ENCODE data around the gene MDGA2. TPM values are rescaled to one million over a fixed set of nuclear protein-coding genes. Genes with fewer than 3 reads are reported as not detected.

The MDGA2 gene
- total RNA-seq: 0.18 TPM in 1 of 2 replicates, not detected in the other

DNA sequence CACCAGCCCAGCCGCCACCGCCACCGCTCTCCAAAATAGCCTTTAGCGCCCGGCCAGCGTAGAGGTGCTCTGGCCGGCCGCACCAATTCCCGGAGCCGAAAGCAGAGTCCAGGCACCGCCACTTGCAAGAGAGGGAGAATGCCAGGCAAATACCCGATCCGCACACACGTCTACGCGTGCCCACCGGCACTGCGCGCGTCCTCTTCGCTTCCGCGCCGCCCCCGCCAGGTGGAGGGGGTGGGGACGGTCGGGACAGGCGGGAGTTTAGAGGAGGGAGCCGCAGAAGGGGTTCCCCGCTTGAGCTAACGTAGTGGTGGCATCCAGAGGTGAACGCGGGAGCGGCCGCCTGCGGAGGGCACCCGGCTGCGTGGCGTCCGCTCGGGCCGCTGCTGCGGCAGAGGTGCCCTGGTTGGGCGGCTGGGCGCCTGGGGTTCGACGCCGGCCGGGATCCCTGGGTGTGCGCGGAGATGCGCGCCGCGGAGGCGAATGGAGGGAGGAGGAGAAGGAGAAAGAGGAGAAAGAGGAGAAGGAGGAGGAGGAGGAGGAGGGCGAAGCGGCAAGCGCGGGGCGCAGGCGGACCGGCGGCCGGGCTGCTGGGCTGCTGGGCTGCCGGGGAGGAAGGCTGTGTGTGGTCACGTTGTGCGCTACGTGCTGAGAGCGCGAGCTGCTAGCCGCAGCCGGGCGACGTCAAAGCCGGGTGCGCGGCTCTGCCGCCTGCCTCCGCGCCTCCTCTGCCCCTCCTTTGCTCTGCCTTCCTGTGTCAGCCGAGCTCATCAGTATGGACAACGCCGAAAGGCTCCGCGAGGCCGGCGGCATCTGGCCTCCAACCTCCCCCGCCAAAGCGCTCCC, at the start of gene MDGA2:
Gene MDGA2 (minus strand): TSS at position 140 of the 849 bp plus-strand sequence.
- no peak for DNase-seq (ENCODE audit: low read depth, low spot score)

DNA sequence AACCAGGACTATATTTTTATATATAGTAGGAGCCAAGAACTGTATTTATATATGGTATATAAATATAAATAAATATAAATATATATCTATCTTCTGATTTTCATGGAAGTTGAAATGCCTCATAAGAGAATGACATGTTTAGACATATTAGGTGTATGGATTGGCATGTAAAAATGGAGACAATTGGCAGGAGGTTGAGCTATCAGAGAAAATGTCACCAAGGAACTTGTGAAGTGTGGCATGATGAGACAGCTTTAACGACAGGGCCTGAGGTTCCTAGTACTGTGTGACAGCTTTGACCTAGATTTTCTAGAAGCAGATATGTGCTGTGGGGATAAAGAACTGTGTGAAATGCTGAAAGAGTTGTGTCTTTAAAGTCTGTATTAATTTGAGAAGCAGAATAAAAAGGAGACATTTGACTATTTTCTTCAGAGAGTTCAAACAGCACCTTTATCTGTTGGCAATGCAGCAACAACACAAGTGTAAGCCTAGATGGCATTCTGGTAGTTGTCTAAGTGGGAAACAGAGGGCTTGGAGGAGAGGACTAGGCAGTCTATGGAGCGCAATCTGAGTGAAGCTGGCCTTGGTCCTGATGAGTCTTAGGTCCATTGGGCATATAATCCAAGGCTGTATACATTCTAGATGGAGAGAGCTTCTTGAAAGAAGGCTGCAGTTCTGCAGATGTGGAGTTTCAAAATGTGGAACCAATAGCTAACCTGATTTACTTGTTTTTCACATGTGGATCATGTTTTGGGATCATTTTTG, 47.7 kb upstream of the MDGA2 start:
- no peak for DNase-seq (ENCODE audit: low read depth, low spot score)

DNA sequence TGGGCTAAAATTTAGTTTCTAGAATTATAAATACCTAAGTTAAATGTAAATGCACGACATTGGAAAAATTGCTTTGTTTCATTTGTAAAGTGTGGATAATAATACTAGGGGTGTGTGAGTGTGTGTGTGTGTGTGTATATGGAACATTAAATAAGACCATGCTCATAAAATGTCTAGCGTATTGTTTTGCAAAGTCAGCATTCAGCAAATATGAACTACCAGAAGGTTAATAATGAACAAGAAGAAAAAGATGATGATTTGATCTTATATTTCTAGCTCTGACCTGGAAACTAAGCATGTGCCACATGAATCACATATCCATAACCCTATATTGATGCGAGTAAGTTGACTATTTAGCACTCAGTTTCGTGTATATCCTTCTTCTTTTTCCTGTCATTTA, 44.9 kb upstream of the MDGA2 start:
- DNase-seq (ENCODE audit: low read depth, low spot score): no peak

DNA sequence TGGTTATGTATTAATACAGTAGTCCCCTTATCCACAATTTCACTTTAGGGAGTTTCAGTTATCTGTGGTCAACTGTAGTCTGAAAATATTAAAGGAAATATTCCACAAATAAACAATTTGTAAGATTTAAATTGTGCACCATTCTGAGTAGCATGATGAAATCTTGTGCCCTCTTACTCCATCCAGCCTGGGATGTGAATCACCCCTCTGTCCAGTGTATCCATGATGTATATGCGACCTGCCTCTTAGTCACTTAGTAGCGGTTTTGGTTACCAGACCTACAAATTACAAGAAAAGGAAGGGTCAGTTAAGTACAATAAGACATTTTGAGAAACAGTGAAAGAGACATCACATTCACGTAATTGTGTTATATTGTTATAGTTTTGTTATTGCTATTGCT, 39.9 kb upstream of the MDGA2 start:
- no peak for DNase-seq (ENCODE audit: low read depth, low spot score)

DNA sequence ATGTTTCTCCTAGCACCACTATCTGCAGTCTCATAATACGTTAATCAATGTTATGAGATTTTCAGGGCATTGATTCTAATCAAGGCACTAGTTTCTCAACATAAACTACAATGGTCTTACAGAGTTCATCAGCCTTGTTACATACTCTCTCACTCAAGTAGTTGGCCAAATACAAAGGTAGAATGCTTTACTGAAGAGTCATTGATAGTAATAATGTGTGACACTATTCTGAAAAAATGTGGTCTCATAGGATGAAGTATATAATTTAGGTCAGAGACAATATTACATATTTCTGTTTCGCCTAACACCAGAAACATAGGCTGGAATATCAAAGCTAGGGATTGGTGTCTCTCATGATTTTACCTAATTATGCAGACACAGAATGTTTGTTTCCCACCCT, 35.2 kb upstream of the MDGA2 start:
- no peak for DNase-seq (ENCODE audit: low read depth, low spot score)

DNA sequence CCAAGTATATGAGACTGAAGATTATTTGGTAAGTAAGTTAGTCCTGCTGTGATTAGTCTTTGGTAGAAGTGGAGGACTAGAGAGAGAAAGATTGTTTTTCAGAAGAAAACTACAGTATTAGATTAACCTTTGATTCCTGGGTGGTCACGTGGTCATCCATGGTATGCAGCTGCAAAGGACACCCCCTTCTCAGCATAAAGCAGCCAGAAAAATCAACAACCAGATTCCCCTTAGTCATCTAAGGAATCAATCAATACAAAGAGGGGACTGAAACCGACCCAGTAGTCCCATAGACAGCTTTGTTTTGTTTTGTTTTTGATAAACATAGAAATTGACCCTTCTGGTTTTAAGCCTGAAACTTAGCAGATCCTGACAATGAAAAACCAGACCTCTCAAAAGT, 30.3 kb upstream of the MDGA2 start:
- no peak for DNase-seq (ENCODE audit: low read depth, low spot score)

DNA sequence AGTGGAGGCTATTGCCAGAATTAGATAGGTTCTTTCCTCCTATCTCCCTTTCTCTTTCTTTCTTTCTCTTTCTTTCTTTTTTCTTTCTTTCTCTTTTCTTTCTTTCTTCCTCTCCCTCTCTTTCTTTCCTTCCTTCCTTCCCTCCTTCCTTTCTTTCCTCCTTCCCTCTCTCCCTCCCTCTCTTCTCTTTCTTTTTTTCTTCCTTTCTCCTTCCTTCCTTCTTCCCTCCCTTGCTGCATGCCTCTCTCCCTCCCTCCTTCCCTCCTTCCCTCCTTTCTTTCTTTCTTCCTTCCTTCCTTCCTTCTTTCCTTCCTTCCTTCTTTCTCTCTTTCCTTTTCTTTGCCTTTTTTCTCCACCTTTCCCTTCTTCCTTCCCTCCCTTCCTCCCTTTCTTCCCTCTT, 16.4 kb upstream of the MDGA2 start:
- DNase-seq (ENCODE audit: low read depth, low spot score): no peak

DNA sequence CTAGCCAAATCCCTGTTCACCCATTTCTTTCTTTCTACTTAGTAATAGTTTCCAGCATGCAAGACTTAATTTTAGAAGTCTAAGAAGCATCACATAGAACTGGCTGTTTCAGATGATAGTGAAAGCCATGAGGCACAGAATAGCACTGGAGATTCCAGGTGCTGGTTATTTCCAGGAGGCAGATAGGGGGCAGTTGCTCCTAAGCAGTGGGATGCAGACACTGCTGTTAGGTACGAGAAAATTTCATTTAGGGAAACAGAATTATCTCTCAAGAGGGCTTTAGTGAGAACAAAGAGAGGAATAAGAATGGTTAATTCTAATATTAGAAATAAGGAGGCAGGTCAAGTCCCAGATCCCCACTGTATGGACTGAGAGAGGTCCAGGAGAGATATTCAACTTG, 3.6 kb upstream of the MDGA2 start:
- no peak for DNase-seq (ENCODE audit: low read depth, low spot score)

DNA sequence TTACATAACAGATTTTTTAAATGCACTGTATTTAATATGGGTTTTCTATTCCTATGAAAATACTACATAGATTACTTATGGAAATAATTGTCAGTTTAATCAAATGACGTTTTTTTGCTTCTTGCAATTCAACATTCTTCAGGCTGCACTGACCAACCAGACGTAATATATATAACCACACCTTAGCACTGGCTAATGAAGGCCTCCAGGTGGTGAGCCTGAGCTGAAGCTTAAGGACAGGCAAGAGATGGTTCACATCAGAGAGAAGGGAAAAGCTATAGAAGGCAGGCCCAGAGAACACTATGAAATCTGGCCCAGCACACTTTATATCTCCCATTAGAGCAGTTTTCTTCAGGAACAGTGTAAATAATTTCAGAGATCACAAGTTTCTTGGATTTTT, 2.8 kb upstream of the MDGA2 start:
- DNase-seq (ENCODE audit: low read depth, low spot score): no peak

DNA sequence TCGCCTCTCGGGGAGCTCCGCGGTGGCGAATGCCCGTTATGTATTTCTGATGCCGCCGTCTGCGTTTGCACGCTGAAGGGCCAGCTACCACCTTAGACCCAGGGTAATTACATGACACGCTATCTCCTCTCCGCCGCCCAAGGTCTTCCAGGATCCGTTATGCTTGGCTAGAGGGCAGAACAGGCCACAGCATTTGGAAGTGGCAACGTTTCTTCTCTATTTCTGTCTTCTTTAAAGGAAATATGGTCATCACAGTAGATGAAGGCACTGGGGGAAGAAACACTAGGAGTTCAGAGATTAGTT, 861 bp upstream of the MDGA2 start:
- DNase-seq (ENCODE audit: low read depth, low spot score): no peak

DNA sequence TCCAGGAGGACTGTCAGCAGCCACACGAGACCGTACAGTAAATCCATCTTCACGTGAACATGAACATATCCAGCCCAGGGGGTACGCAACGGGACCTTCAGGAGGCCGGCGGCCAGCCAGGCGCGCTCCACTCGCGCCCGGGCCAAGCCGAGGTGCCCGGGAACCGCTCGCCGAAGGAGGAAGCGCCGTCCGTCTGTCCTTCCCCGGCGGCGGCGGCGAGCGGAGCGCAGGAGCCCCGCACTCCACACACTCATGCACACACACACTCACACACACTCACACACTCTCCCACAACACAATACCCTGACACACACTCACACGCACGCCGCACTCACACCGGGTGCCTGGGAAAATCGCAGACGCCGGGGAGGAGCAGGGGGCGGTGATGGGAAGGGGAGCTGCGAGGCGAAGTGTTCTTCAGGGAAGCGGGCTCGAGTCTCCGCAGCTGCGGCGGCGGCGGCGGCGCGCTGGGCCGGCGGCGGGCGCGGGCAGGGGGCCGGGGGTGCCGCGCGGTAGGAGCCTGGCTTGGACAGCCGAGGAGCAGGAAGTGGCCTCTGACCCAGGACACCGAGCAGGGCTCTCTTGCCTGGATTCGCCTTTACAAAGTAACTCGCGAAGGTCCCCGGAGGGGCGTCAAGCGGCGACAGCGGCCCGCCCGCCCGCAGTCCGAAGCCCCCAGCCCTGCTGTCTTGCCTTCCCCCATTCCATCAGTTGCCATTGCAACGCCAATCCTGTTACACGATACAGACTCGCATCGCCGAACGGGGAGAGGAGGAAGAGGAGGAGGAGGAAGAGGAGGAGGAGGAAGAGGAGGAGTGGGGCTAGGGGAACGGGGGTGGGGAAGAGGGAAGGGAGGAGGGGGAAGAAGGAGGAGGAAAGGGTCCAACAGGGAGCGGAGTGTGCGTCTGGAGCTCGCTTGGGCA, 601 bp downstream of the MDGA2 start:
- DNase-seq (ENCODE audit: low read depth, low spot score): no peak

DNA sequence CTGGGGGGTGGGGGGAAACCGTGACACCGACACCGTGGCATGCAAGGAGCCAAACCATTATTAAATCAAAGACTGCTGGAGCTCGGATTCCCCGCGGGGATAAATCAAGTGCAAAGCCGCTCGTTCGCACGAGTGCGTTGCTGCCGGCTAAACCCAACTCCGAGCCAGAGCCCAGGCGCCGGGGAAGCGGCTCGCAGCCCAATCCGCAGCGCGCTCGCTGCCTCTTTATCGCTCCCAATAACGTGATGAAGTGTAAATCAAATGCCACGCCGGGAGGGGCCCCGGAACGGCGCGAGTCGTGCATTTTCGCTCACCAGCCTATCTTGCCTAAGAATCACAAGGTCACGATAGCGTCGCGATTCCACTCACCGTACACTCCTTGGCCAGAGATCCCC, 1.3 kb downstream of the MDGA2 start:
- no peak for DNase-seq (ENCODE audit: low read depth, low spot score)

DNA sequence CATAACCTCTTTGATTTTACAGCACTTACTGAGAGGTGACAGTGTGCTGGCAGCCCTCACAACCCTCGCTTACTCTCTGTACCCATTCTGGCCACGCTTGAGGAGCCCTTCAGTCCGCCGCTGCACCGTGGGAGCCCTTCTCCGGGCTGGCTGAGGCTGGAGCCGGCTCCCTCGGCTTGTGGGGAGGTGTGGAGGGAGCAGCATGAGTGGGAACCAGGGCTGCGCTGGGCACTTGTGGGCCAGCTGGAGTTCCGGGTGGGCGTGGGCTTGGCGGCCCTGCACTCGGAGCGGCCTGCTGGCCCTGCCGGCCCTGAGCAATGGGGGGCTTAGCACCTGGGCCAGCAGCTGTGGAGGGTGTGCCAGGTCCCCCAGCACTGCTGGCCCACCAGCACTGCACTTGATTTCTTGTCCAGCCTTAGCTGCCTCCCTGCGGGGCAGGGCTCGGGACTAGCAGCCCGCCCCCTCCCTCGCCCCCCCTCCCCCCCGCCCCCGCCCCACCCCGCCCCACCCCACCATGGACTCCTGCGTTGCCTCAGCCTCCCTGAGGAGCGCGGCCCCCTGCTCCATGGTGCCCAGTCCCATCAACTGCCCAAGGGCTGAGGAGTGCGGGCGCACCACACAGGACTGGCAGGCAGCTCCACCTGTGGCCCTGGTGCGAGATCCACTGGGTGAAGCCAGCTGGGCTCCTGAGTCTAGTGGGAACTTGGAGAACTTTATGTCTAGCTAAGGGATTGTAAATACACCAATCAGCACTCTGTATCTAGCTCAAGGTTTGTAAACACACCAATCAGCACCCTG, 9.9 kb downstream of the MDGA2 start:
- DNase-seq (ENCODE audit: low read depth, low spot score): no peak

DNA sequence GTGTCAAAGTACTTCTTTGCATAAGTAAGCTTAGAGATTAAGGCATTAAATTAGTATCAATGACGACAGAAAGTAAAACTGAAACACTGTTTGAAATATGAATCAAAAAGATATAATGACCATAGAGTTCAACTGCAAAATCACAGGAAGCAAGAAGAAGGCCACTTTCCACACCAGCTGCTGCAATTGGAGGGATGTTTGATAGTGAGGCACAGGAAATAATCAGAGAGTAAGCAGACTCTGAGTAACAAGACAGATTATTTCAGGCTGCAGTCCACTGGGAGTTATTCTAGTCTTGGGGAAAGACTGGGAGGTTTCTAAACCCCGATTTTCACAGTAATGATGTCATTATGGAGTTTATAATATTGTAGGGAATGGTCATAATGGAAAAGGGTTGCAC, 12.9 kb downstream of the MDGA2 start:
- DNase-seq (ENCODE audit: low read depth, low spot score): no peak

DNA sequence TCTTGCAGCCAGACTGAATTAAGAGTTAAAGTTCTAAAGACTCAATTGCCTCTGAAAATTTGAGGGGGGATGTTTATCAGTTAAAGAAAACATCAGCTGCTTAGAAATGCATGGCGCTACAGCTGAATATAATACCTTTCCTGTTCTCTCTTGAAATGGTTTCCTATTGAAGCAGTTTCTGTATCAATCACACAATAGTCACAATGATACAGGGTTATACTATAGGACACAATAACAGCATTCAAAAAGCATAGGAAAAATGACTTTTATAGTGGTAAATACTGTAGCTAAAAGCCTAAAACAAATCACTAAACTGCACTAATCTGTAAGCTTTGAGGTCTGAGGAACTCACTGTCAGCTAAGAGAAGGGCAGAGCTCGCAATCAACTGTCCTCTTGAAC, 15.2 kb downstream of the MDGA2 start:
- no peak for DNase-seq (ENCODE audit: low read depth, low spot score)

DNA sequence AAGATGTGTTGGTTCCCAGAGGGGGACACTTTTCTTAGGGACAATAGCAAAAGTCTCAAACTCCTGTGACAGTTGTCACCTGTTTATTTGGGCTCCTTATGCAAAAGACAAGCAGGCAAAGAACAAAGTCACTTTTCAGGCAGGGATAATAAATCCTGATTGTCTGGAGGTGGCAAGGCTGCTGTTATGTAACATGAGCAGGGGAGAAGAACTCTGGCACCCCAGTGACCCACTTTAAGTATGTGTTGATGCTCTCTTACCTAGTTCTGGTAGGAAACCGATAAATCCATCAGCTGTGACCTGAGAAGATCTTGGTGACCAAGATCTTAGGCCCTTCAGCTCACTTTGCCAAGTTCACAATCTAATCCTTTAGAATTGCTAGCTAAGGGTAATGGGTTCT, 17.4 kb downstream of the MDGA2 start:
- no peak for DNase-seq (ENCODE audit: low read depth, low spot score)

DNA sequence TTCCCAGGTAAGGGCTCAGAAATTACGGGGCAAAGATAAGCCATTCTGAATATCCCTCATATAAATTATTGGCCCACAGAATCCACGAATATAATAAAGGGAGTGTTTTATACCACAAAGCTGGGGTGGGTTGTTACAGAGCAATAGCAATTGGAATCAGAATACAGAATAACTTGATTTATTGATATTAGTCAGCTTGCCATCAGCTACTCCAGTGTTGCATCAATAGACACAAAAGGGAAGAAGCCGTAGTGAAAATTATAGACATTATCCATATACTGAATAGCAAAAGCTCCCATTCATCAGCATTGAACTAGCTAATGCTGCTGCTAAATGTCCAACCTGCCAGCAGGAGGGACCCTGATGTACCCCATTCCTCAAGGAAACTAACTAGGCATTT, 18.3 kb downstream of the MDGA2 start:
- no peak for DNase-seq (ENCODE audit: low read depth, low spot score)

DNA sequence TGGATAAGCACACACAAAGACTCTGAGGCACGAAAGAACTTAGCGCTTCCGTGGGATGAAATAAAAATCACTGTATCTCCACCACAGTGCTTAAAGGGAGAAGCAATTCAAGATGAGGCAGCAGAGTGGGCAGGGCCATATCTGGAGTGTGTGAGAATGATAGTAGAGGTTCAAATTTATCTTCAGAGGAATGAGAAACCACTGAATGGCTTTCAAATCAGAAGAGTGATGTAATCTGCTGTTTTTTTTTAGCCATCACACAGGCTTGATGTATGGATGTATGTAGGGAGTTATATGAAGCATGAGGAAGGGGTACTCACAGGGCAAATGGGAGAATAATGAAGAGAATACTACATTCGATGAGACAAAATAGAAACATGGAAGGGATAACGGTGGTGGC, 24.1 kb downstream of the MDGA2 start:
- no peak for DNase-seq (ENCODE audit: low read depth, low spot score)

DNA sequence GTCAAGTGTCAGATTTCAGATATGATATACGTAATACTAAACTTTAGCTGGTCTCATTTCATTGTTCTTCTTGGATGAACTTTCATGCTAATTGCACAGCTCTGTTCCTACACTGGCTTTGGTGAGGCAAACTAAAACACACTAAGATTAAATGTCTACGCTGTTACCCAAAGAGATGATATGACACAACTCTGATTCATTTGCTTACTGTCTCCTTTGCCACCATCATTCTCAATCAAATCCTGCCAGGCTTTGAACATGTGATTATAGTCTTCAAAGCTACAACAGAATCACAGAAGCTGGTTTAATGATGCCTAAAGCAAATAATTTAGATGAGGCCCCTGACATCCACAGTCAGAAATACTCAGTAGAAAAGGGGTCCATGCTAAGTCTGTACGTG, 37.7 kb downstream of the MDGA2 start:
- DNase-seq (ENCODE audit: low read depth, low spot score): no peak

DNA sequence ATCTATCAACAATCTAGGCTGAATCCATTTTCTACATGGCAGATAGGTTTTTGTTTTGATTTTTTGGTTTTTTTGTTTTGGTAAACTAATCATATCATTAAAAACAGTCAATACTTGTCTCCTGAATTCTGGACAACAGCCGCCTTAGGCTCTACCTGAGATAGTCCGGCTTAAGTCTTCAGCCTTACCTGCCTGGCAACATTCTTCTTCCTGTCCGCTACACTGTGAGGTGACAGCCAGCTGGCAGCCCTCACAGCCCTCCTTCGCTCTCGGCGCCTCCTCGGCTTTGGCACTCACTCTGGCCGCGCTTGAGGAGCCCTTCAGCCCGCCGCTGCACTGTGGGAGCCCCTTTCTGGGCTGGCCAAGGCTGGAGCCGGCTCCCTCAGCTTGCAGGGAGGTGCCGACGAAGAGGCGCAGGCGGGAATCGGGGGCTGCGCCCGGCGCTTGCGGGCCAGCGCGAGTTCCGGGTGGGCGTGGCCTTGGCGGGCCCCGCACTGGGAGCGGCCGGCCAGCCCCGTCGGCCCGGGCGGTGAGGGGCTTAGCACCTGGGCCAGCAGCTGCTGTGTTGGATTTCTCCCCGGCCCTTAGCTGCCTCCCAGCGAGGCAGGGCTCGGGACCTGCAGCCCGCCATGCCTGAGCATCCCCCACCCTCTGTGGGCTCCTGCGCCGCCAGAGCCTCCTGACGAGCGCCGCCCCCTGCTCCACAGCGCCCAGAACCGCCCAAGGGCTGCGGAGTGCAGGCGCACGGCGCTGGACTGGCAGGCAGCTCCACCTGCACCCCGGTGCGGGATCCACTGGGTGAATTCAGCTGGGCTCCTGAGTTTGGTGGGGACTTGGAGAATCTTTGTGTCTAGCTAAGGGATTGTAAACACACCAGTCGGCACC, 49.0 kb downstream of the MDGA2 start:
- no peak for DNase-seq (ENCODE audit: low read depth, low spot score)

Data from pulmonary artery endothelial cell (primary cell).